Sigmoid colon (tissue), 4 donors: ENCODE data around the gene RYR3.

ENCODE experiments used
- CTCF ChIP-seq, 4 experiments: fragments of 450-650 bp in 3 of 4; fragments of 200-600 bp in 1 of 4; IDR thresholded peaks; one replicate each; pipeline ENCODE4 v1.5.1; 2016 to 2019; ENCODE audit warnings: antibody characterized with exemption in 4 of 4, mild to moderate bottlenecking in 3 of 4, moderate library complexity in 2 of 4
- EP300 ChIP-seq, 4 donors: sonication (generic); formaldehyde crosslinking; IDR thresholded peaks; one replicate each; pipeline ENCODE4 v1.6.1; 2017; ENCODE audit warnings: antibody characterized with exemption in 4 of 4
- POLR2A ChIP-seq, 2 donors: fragments of 450-650 bp; IDR thresholded peaks; one replicate each; pipeline ENCODE4 v1.6.1; 2016; ENCODE audit warnings: antibody characterized with exemption in 2 of 2, mild to moderate bottlenecking in 2 of 2, moderate library complexity in 2 of 2
- POLR2AphosphoS5 ChIP-seq, 4 donors: sonication (generic); formaldehyde crosslinking; IDR thresholded peaks; one replicate each; pipeline ENCODE4 v1.6.1; 2017; ENCODE audit warnings: antibody characterized with exemption in 4 of 4

- TF ChIP-seq POLR2A (IDR thresholded peaks at IDR 0.05) (no peak), CTCF (IDR thresholded peaks at IDR 0.05) (no peak), POLR2AphosphoS5 (IDR thresholded peaks at IDR 0.05) (no peak), EP300 (IDR thresholded peaks at IDR 0.05) (no peak)
Measured at GRCh38 chr15:33561967-33562366, 251.2 kb downstream of the RYR3 start.
